H9 (cell line): Measurements from ENCODE around the gene CEP41. TPM values are rescaled to one million over a fixed set of nuclear protein-coding genes. Genes with fewer than 3 reads are reported as not detected.

Experiments
- DNase-seq: peaks from one replicate; pipeline ENCODE4 v3.0.0-alpha.2; 2017
- H2AFZ ChIP-seq: one replicate; pipeline ENCODE4 v1.6.1; 2013; ENCODE audit warnings: mild to moderate bottlenecking, low read length, control low read depth, moderate library complexity
- H2AK5ac ChIP-seq: 2 replicates; pipeline ENCODE4 v1.6.1; 2013; ENCODE audit warnings: low read length, control low read depth, mixed read lengths; ENCODE audit not compliant: insufficient read length
- H2BK120ac ChIP-seq: one replicate; pipeline ENCODE4 v1.6.1; 2013; ENCODE audit warnings: low read depth, mild to moderate bottlenecking, low read length, control low read depth, inconsistent platforms; ENCODE audit not compliant: poor library complexity, severe bottlenecking
- H2BK12ac ChIP-seq: 2 replicates; pipeline ENCODE4 v1.6.1; 2013; ENCODE audit warnings: low read length, control low read depth, mixed read lengths, low read depth; ENCODE audit not compliant: insufficient read length
- H2BK15ac ChIP-seq: 2 replicates; pipeline ENCODE4 v1.6.1; 2013; ENCODE audit warnings: low read depth, low read length, control low read depth
- H2BK20ac ChIP-seq: one replicate; pipeline ENCODE4 v1.6.1; 2013; ENCODE audit warnings: low read depth, mild to moderate bottlenecking, low read length, control low read depth, inconsistent platforms; ENCODE audit not compliant: poor library complexity, severe bottlenecking
- H2BK5ac ChIP-seq: 2 replicates; pipeline ENCODE4 v1.6.1; 2013; ENCODE audit warnings: low read length, control low read depth, mixed read lengths; ENCODE audit not compliant: insufficient read length
- H3K14ac ChIP-seq: 2 replicates; pipeline ENCODE4 v1.6.1; 2013; ENCODE audit warnings: low read length, control low read depth; ENCODE audit not compliant: insufficient read depth
- H3K18ac ChIP-seq: 2 replicates; pipeline ENCODE4 v1.6.1; 2013; ENCODE audit warnings: low read depth, mild to moderate bottlenecking, mixed read lengths, low read length, control low read depth; ENCODE audit not compliant: insufficient read length
- H3K23ac ChIP-seq: 2 replicates; pipeline ENCODE4 v1.6.1; 2013; ENCODE audit warnings: low read length, control low read depth, mixed read lengths, low read depth; ENCODE audit not compliant: insufficient read length
- H3K23me2 ChIP-seq: 2 replicates; pipeline ENCODE4 v1.6.1; 2013; ENCODE audit warnings: low read depth, mild to moderate bottlenecking, mixed read lengths, low read length, control low read depth; ENCODE audit not compliant: insufficient read length, poor library complexity, severe bottlenecking
- H3K27ac ChIP-seq: 2 replicates; pipeline ENCODE4 v1.5.1; 2013; ENCODE audit warnings: low read length, control low read depth, mixed read lengths, low read depth; ENCODE audit not compliant: insufficient read length
- H3K27me3 ChIP-seq: 2 replicates; pipeline ENCODE4 v1.6.1; 2013; ENCODE audit warnings: low read length, control low read depth, inconsistent platforms; ENCODE audit not compliant: insufficient read depth
- H3K4ac ChIP-seq: 2 replicates; pipeline ENCODE4 v1.6.1; 2013; ENCODE audit warnings: low read depth, mild to moderate bottlenecking, control low read depth, inconsistent platforms, low read length, moderate library complexity
- H3K4me1 ChIP-seq: 2 replicates; pipeline ENCODE4 v1.6.1; 2013; ENCODE audit warnings: low read length, control low read depth, inconsistent platforms; ENCODE audit not compliant: insufficient read depth
- H3K4me2 ChIP-seq: 2 replicates; pipeline ENCODE4 v1.6.1; 2013; ENCODE audit warnings: low read length, control low read depth, mixed read lengths; ENCODE audit not compliant: insufficient read length, insufficient read depth
- H3K56ac ChIP-seq: 2 replicates; pipeline ENCODE4 v1.6.1; 2013; ENCODE audit warnings: low read depth, mild to moderate bottlenecking, mixed read lengths, low read length, control low read depth; ENCODE audit not compliant: insufficient read length
- H3K79me1 ChIP-seq: 2 replicates; pipeline ENCODE4 v1.6.1; 2013; ENCODE audit warnings: low read depth, mild to moderate bottlenecking, moderate library complexity, low read length, control low read depth, inconsistent platforms; ENCODE audit not compliant: insufficient read depth, poor library complexity, severe bottlenecking
- H3K79me2 ChIP-seq: 2 replicates; pipeline ENCODE4 v1.6.1; 2013; ENCODE audit warnings: low read length, control low read depth, inconsistent platforms; ENCODE audit not compliant: insufficient read depth
- H3K9ac ChIP-seq: 2 replicates; pipeline ENCODE4 v1.6.1; 2013; ENCODE audit warnings: low read length, control low read depth, mixed read lengths; ENCODE audit not compliant: insufficient read length; ENCODE audit errors: extremely low read depth
- H3K9me3 ChIP-seq: one replicate; pipeline ENCODE4 v1.6.1; 2013; ENCODE audit warnings: low read depth, low read length, inconsistent platforms; ENCODE audit not compliant: control insufficient read depth
- H3T11ph ChIP-seq: one replicate; pipeline ENCODE4 v1.6.1; 2013; ENCODE audit warnings: mild to moderate bottlenecking, low read length, control low read depth, inconsistent platforms
- H4K20me1 ChIP-seq: one replicate; pipeline ENCODE4 v1.6.1; 2013; ENCODE audit not compliant: control insufficient read depth, insufficient read length, insufficient read depth
- H4K5ac ChIP-seq: 2 replicates; pipeline ENCODE4 v1.6.1; 2013; ENCODE audit warnings: low read depth, mild to moderate bottlenecking, mixed read lengths, low read length, control low read depth; ENCODE audit not compliant: insufficient read length
- H4K8ac ChIP-seq: replicated peaks from 2 replicates; pipeline ENCODE4 v1.6.1; 2013; ENCODE audit warnings: low read length, control low read depth, mixed read lengths, low read depth; ENCODE audit not compliant: insufficient read length
- H4K91ac ChIP-seq: 2 replicates; pipeline ENCODE4 v1.6.1; 2013; ENCODE audit warnings: low read depth, mild to moderate bottlenecking, moderate library complexity, mixed read lengths, low read length, control low read depth; ENCODE audit not compliant: insufficient read length
- H3K27ac Mint-ChIP-seq, 3 experiments: 2 replicates in 2 of 3; 3 replicates in 1 of 3; pipeline ENCODE4 v1.8.0; 2020 to 2021; ENCODE audit warnings: mixed read lengths in 3 of 3, mild to moderate bottlenecking in 1 of 3, moderate library complexity in 1 of 3
- H3K27me3 Mint-ChIP-seq: 2 replicates; pipeline ENCODE4 v1.8.0; 2021; ENCODE audit warnings: low read depth, mild to moderate bottlenecking, moderate library complexity, mixed read lengths
- H3K36me3 Mint-ChIP-seq, 3 experiments: 2 replicates in 2 of 3; 3 replicates in 1 of 3; pipeline ENCODE4 v1.8.0; 2020 to 2021; ENCODE audit warnings: low read depth in 3 of 3, mixed read lengths in 3 of 3; ENCODE audit not compliant: insufficient read depth in 1 of 3
- H3K4me1 Mint-ChIP-seq, 2 experiments: 2 replicates each; pipeline ENCODE4 v1.8.0; 2020; ENCODE audit warnings: mixed read lengths in 2 of 2
- H3K4me3 Mint-ChIP-seq, 2 experiments: 2 replicates in 1 of 2; 3 replicates in 1 of 2; pipeline ENCODE4 v1.8.0; 2020 to 2021; ENCODE audit warnings: mild to moderate bottlenecking in 2 of 2, mixed read lengths in 2 of 2, moderate library complexity in 1 of 2
- H3K9me3 Mint-ChIP-seq, 2 experiments: 2 replicates in 1 of 2; 3 replicates in 1 of 2; pipeline ENCODE4 v1.8.0; 2020; ENCODE audit warnings: mild to moderate bottlenecking in 2 of 2, mixed read lengths in 2 of 2, moderate library complexity in 1 of 2
- CTCF ChIP-seq: fragments of 200-600 bp; sonication (generic); conservative IDR thresholded peaks from 3 replicates; pipeline ENCODE4 v1.8.0; 2021; ENCODE audit warnings: antibody characterized with exemption, mild to moderate bottlenecking
- WGBS: extraction: QIAGEN DNeasy Blood & Tissue Kit; methylation state at CpG from one replicate; pipeline ENCODE4 v1.1.7; 2013; ENCODE audit warnings: missing lambda C conversion rate, low lambda C conversion rate, mixed read lengths; ENCODE audit not compliant: insufficient read length; ENCODE audit errors: extremely low coverage; 5-methylcytosine and 5-hydroxymethylcytosine counted together
- total RNA-seq: library from RNA; stranded (reverse); gene quantifications from 2 replicates; pipeline ENCODE4 v1.2.1, GENCODE V29; 2021

CEP41 gene
- total RNA-seq, 1 experiment from 2014 or later = 9.7 TPM

GRCh38 chr7:130387306-130387627 is 53.5 kb downstream of the CEP41 start:
- H3K27ac Mint-ChIP-seq = no peak overlapping the region
- no peak overlapping the region for H2AFZ ChIP-seq
- no CpG with 5 or more reads among the region's 3 CpGs for WGBS
- H3K9me3 Mint-ChIP-seq = peaks cover 0 to 6% of the 10 kb centered on the region in 2 experiments; a peak in 3 of 5 replicates
- no peak overlapping the region for H3K14ac ChIP-seq
- no peak overlapping the region for H3K9ac ChIP-seq
- no peak overlapping the region for H3K27ac ChIP-seq
- H4K20me1 ChIP-seq = no peaks in the 10 kb centered on the region
- no peak overlapping the region for H4K8ac ChIP-seq
- no peak overlapping the region for H4K91ac ChIP-seq
- peaks cover 3% of the 10 kb centered on the region; the same call in 1 of the 2 replicates for H3K27me3 Mint-ChIP-seq
- H3K23me2 ChIP-seq = no peaks in the 10 kb centered on the region
- H3K9me3 ChIP-seq = no peaks in the 10 kb centered on the region
- no peak overlapping the region for H2BK5ac ChIP-seq
- no peak overlapping the region for H3K23ac ChIP-seq
- no peaks in the 10 kb centered on the region for H3K4me1 ChIP-seq
- no peak overlapping the region for H3K4me2 ChIP-seq
- no peak overlapping the region for H2BK12ac ChIP-seq
- TF ChIP-seq CTCF = no peak
- no peaks in the 10 kb centered on the region for H3K79me2 ChIP-seq
- H2BK120ac ChIP-seq = no peak overlapping the region
- no peak overlapping the region for H2BK15ac ChIP-seq
- H4K5ac ChIP-seq = no peak overlapping the region
- H3K4ac ChIP-seq = no peak overlapping the region
- H3K36me3 Mint-ChIP-seq = peaks cover 2 to 4% (median 2%) of the 10 kb centered on the region in 3 experiments; a peak in 4 of 7 replicates
- H2AK5ac ChIP-seq = no peak overlapping the region
- no peak overlapping the region for H3T11ph ChIP-seq
- DNase-seq = no peak
- no peaks in the 10 kb centered on the region for H3K4me1 Mint-ChIP-seq
- H3K4me3 Mint-ChIP-seq = no peak overlapping the region
- H2BK20ac ChIP-seq = no peak overlapping the region
- H3K79me1 ChIP-seq = no peaks in the 10 kb centered on the region
- no peak overlapping the region for H3K18ac ChIP-seq
- no peak overlapping the region for H3K56ac ChIP-seq
- no peaks in the 10 kb centered on the region for H3K27me3 ChIP-seq
